Measurements from ENCODE around the gene SKOR2. TPM values are rescaled to one million over a fixed set of nuclear protein-coding genes. Genes with fewer than 3 reads are reported as not detected.

The SKOR2 gene
- total RNA-seq, 1 experiment from 2014 or later: not detected

DNA sequence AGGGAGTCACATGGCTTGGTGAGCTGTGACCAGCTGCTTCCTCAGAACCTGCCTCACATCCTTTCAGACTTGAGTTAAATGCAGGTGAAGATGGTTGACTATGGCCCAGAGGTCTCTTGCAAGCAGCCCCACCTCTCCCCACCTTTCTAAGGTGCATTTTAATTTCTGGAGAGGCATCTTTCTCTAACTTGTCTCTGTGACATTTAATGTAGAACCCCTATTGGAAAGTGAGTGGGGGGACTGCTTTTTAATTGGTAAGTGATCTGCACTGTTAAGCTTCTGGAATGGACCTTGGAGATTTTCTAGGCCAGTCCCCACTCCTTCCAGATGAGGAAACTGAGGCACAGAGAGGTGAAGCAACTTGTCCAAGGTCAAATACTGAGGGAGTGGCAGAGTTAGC lies 37.3 kb upstream of the SKOR2 start:
- H3K4me3 ChIP-seq (ENCODE audit: low read depth, low read length, poor library complexity, severe bottlenecking): no peak overlapping the region
- H3K27me3 ChIP-seq (replicated peaks; ENCODE audit: insufficient read depth, low read depth, low read length, poor library complexity): peaks cover 56% of the 10 kb centered on the region
- no peaks in the 10 kb centered on the region for H3K36me3 ChIP-seq (ENCODE audit: insufficient read depth, low read length, poor library complexity, severe bottlenecking)
- no peaks in the 10 kb centered on the region for H3K9me3 ChIP-seq (ENCODE audit: low read depth, low read length, poor library complexity, severe bottlenecking)
- CTCF ChIA-PET: no interaction called here
- POLR2A ChIA-PET (ENCODE audit: low non-redundant PET): no interaction called here
- intact Hi-C loops (cut with micrococcal nuclease; ENCODE audit: unreplicated experiment): loop anchor here (10.0 kb wide), 1 partner anchor 466 kb away; no protein-coding TSS in a partner anchor
- TF ChIP-seq EZH2 (IDR thresholded peaks at IDR 0.05; ENCODE audit: borderline replicate concordance, low read depth, low read length, poor library complexity, severe bottlenecking) (no peak), CTCF (conservative IDR thresholded peaks at IDR 0.05; ENCODE audit: low read depth, low read length) (no peak)
- DNase-seq (ENCODE audit: low spot score): no peak
- no peak overlapping the region for H3K27ac ChIP-seq (ENCODE audit: low read depth, low read length, poor library complexity, severe bottlenecking)
- H3K4me1 ChIP-seq (ENCODE audit: insufficient read depth, low read length, poor library complexity, severe bottlenecking): no peaks in the 10 kb centered on the region
- BruUV-seq (replicated peaks): no TSS peak

DNA sequence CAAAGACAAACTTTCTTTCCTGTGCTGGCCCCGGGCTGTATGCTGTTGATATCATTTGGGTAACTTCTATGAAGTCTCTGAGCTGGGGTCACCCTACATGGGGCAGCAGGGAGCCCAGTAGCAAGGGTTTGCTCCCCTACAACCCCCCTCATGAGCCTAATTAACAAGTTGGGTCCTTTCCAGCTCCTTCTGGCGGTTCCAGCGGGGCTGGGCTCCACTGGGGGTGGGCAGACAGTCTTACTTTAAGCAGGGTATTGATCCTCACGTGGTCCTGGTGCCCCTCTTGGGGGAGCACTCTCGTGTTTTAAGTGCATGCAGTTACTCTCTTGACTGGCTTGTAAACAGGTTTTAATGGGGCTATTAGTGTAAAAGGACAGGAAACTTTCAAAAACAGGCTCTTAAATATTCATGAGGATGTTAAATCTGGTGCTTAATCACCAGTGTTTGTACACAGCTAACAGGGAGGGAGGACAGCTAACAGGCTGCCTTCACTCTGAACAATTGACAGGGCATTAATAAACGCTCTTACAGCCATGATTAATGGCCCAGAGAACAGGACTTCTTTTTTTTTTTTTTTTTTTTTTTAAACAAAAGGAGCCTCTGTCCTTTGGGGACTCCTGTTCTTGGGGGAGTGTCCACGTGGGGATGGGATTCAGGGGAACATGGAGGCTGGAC lies 36.6 kb upstream of the SKOR2 start:
- BruUV-seq (replicated peaks): no TSS peak
- Histone ChIP-seq H3K36me3 (ENCODE audit: insufficient read depth, low read length, poor library complexity, severe bottlenecking) (no peaks in the 10 kb centered on the region), H3K4me1 (ENCODE audit: insufficient read depth, low read length, poor library complexity, severe bottlenecking) (no peaks in the 10 kb centered on the region), H3K27ac (ENCODE audit: low read depth, low read length, poor library complexity, severe bottlenecking) (no peak overlapping the region), H3K4me3 (ENCODE audit: low read depth, low read length, poor library complexity, severe bottlenecking) (no peak overlapping the region), H3K9me3 (ENCODE audit: low read depth, low read length, poor library complexity, severe bottlenecking) (no peaks in the 10 kb centered on the region), H3K27me3 (replicated peaks; ENCODE audit: insufficient read depth, low read depth, low read length, poor library complexity) (peaks cover 51% of the 10 kb centered on the region)
- intact Hi-C loops (cut with micrococcal nuclease; ENCODE audit: unreplicated experiment): loop anchor here (10.0 kb wide), 1 partner anchor 467 kb away; no protein-coding TSS in a partner anchor
- ChIA-PET CTCF (no interaction called here), POLR2A (ENCODE audit: low non-redundant PET) (no interaction called here)
- TF ChIP-seq CTCF (conservative IDR thresholded peaks at IDR 0.05; ENCODE audit: low read depth, low read length) (no peak), EZH2 (IDR thresholded peaks at IDR 0.05; ENCODE audit: borderline replicate concordance, low read depth, low read length, poor library complexity, severe bottlenecking) (no peak)
- peak; percentile 23 for DNase-seq (ENCODE audit: low spot score)

GRCh38 chr18:47286776-47287410 lies 35.4 kb upstream of the SKOR2 start:
- H3K27me3 ChIP-seq (replicated peaks; ENCODE audit: insufficient read depth, low read depth, low read length, poor library complexity): peaks cover 41% of the 10 kb centered on the region
- ChIA-PET POLR2A (ENCODE audit: low non-redundant PET) (no interaction called here), CTCF (no interaction called here)
- intact Hi-C loops (cut with micrococcal nuclease; ENCODE audit: unreplicated experiment): loop anchor here (10.0 kb wide), 1 partner anchor 468 kb away; no protein-coding TSS in a partner anchor
- H3K9me3 ChIP-seq (ENCODE audit: low read depth, low read length, poor library complexity, severe bottlenecking): no peaks in the 10 kb centered on the region
- no peak overlapping the region for H3K27ac ChIP-seq (ENCODE audit: low read depth, low read length, poor library complexity, severe bottlenecking)
- TF ChIP-seq CTCF (conservative IDR thresholded peaks at IDR 0.05; ENCODE audit: low read depth, low read length) (no peak), EZH2 (IDR thresholded peaks at IDR 0.05; ENCODE audit: borderline replicate concordance, low read depth, low read length, poor library complexity, severe bottlenecking) (no peak)
- H3K36me3 ChIP-seq (ENCODE audit: insufficient read depth, low read length, poor library complexity, severe bottlenecking): no peaks in the 10 kb centered on the region
- H3K4me3 ChIP-seq (ENCODE audit: low read depth, low read length, poor library complexity, severe bottlenecking): no peak overlapping the region
- BruUV-seq (replicated peaks): no TSS peak
- no peaks in the 10 kb centered on the region for H3K4me1 ChIP-seq (ENCODE audit: insufficient read depth, low read length, poor library complexity, severe bottlenecking)
- DNase-seq (ENCODE audit: low spot score): no peak
